Inflammatory macrophage treated with lipopolysaccharide for 4 hours (primary cell): Measurements from ENCODE around the gene H3-3A.

Source experiments
- DNase-seq: peaks from one replicate; pipeline ENCODE4 v3.0.0-alpha.2; 2020

The H3-3A gene

GRCh38 chr1:226112626-226113025, 50.1 kb downstream of the H3-3A start:
- no peak for DNase-seq

- no peak for DNase-seq
Measured at GRCh38 chr1:226116673-226117072, 54.2 kb downstream of the H3-3A start.

- DNase-seq, result no peak
Measured at GRCh38 chr1:226117330-226117729, 54.8 kb downstream of the H3-3A start.

GRCh38 chr1:226118357-226118756, 55.8 kb downstream of the H3-3A start:
- no peak for DNase-seq

GRCh38 chr1:226119169-226119568, 56.7 kb downstream of the H3-3A start:
- DNase-seq, result no peak

- DNase-seq, result no peak
Measured at GRCh38 chr1:226120398-226120797, 57.9 kb downstream of the H3-3A start.

GRCh38 chr1:226121049-226121586, 58.6 kb downstream of the H3-3A start:
- no peak for DNase-seq
